H1 (cell line): ENCODE data around the gene DUSP12. TPM values are rescaled to one million over a fixed set of nuclear protein-coding genes. Genes with fewer than 3 reads are reported as not detected.

Experiments
- CTCF ChIA-PET: fragments of 300-600 bp; sonication (Branson Sonifier 250); formaldehyde crosslinking; loops from one replicate; lab custom pipeline; 2021; ENCODE audit not compliant: partially characterized antibody; lab: Charles Lee
- POLR2A ChIA-PET: fragments of 300-600 bp; sonication (Branson Sonifier 250); formaldehyde crosslinking; loops from one replicate; lab custom pipeline; 2021; ENCODE audit warnings: inconsistent platforms; ENCODE audit not compliant: partially characterized antibody; lab: Charles Lee
- DNase-seq, 2 experiments: peaks; one replicate each; pipeline versions ENCODE4 v3.0.0 to v3.0.0-alpha.2; 2010 to 2022; ENCODE audit warnings: low spot score in 2 of 2, low read depth in 1 of 2, mixed read lengths in 1 of 2
- FAIRE-seq: peaks from 2 replicates; lab custom pipeline; 2011; peaks lifted over from hg19 to GRCh38; lab: Jason Lieb, UNC
- H2AFZ ChIP-seq: 2 replicates; pipeline ENCODE4 v1.8.1; 2012; ENCODE audit warnings: low read length, inconsistent platforms
- H2AK5ac ChIP-seq: 2 replicates; pipeline ENCODE4 v1.6.1; 2013; ENCODE audit warnings: low read depth, low read length
- H2BK120ac ChIP-seq: replicated peaks from 2 replicates; pipeline ENCODE3; 2013; ENCODE audit warnings: low read depth, low read length, inconsistent platforms
- H2BK12ac ChIP-seq: 2 replicates; pipeline ENCODE4 v1.6.1; 2013; ENCODE audit warnings: low read depth, low read length
- H2BK15ac ChIP-seq: 2 replicates; pipeline ENCODE4 v1.6.1; 2013; ENCODE audit warnings: low read length
- H2BK20ac ChIP-seq: 2 replicates; pipeline ENCODE4 v1.6.1; 2013; ENCODE audit warnings: low read length
- H2BK5ac ChIP-seq: 2 replicates; pipeline ENCODE4 v1.6.1; 2013; ENCODE audit warnings: low read depth, low read length
- H3K14ac ChIP-seq: 2 replicates; pipeline ENCODE4 v1.6.1; 2013; ENCODE audit warnings: inconsistent platforms; ENCODE audit not compliant: insufficient read length
- H3K18ac ChIP-seq: 2 replicates; pipeline ENCODE4 v1.6.1; 2013; ENCODE audit warnings: low read length; ENCODE audit errors: extremely low read depth
- H3K23ac ChIP-seq: 2 replicates; pipeline ENCODE4 v1.6.1; 2013; ENCODE audit warnings: inconsistent platforms; ENCODE audit not compliant: insufficient read length
- H3K23me2 ChIP-seq: 2 replicates; pipeline ENCODE4 v1.6.1; 2013; ENCODE audit warnings: low read depth, low read length
- H3K27ac ChIP-seq: 2 replicates; pipeline ENCODE4 v1.6.1; 2011; ENCODE audit warnings: low read depth, low read length, inconsistent platforms
- H3K27me3 ChIP-seq, 4 experiments: replicated peaks in 1 of 4; 1 replicate in 1 of 4; 2 replicates in 3 of 4; pipeline versions ENCODE4 v1.6.1 to v1.8.1; 2011 to 2013; ENCODE audit warnings: low read length in 3 of 4, mild to moderate bottlenecking in 3 of 4, inconsistent platforms in 2 of 4, mixed read lengths in 2 of 4, moderate library complexity in 1 of 4; ENCODE audit not compliant: control insufficient read depth in 3 of 4, insufficient read depth in 3 of 4; ENCODE audit errors: extremely low read depth in 1 of 4
- H3K36me3 ChIP-seq, 4 experiments: 2 replicates each; pipeline versions ENCODE4 v1.6.1 to v1.8.1; 2011 to 2013; ENCODE audit warnings: mild to moderate bottlenecking in 4 of 4, low read length in 3 of 4, moderate library complexity in 2 of 4, control low read depth in 1 of 4, inconsistent platforms in 1 of 4; ENCODE audit not compliant: insufficient read depth in 4 of 4, control insufficient read depth in 2 of 4
- H3K4ac ChIP-seq: replicated peaks from 2 replicates; pipeline ENCODE3; 2013; ENCODE audit warnings: low read length, low read depth, mixed read lengths, inconsistent platforms; ENCODE audit not compliant: insufficient read length
- H3K4me1 ChIP-seq, 4 experiments: replicated peaks in 1 of 4; 1 replicate in 1 of 4; 2 replicates in 3 of 4; pipeline versions ENCODE4 v1.6.1 to v1.8.1; 2011 to 2013; ENCODE audit warnings: low read length in 3 of 4, inconsistent platforms in 2 of 4, mixed read lengths in 1 of 4; ENCODE audit not compliant: insufficient read depth in 4 of 4, control insufficient read depth in 3 of 4
- H3K4me2 ChIP-seq, 2 experiments: 2 replicates each; pipeline versions ENCODE4 v1.6.1 to v1.8.1; 2011 to 2013; ENCODE audit warnings: low read depth in 2 of 2, low read length in 2 of 2, control low read depth in 1 of 2, inconsistent platforms in 1 of 2, mild to moderate bottlenecking in 1 of 2; ENCODE audit not compliant: insufficient read depth in 1 of 2
- H3K4me3 ChIP-seq, 4 experiments: fragments of 200-600, 300-600 bp in 1 of 4; sonication (generic), shearing (Covaris generic), sonication (Bioruptor Twin) in 1 of 4; 2 replicates each; pipeline versions ENCODE4 v1.5.1 to v1.8.1; 2011 to 2016; ENCODE audit warnings: low read length in 4 of 4, low read depth in 3 of 4, control low read depth in 2 of 4, inconsistent platforms in 2 of 4, mild to moderate bottlenecking in 2 of 4, mixed read lengths in 1 of 4, moderate library complexity in 1 of 4; ENCODE audit not compliant: insufficient read depth in 2 of 4; ENCODE audit errors: extremely low read depth in 1 of 4
- H3K56ac ChIP-seq: replicated peaks from 2 replicates; pipeline ENCODE3; 2013; ENCODE audit warnings: low read depth, mild to moderate bottlenecking, mixed read lengths, low read length, inconsistent platforms; ENCODE audit not compliant: insufficient read length
- H3K79me1 ChIP-seq: 2 replicates; pipeline ENCODE4 v1.6.1; 2013; ENCODE audit warnings: low read depth, low read length, control low read depth
- H3K79me2 ChIP-seq, 2 experiments: 2 replicates each; pipeline versions ENCODE4 v1.6.1 to v1.8.1; 2012 to 2013; ENCODE audit warnings: low read length in 2 of 2, mild to moderate bottlenecking in 2 of 2, inconsistent platforms in 1 of 2; ENCODE audit not compliant: insufficient read depth in 2 of 2, control insufficient read depth in 1 of 2
- H3K9ac ChIP-seq, 4 experiments: replicated peaks in 1 of 4; 1 replicate in 1 of 4; 2 replicates in 3 of 4; pipeline versions ENCODE4 v1.6.1 to v1.8.1; 2011 to 2013; ENCODE audit warnings: low read depth in 3 of 4, low read length in 3 of 4, control low read depth in 2 of 4, mild to moderate bottlenecking in 2 of 4, moderate library complexity in 2 of 4, inconsistent platforms in 1 of 4; ENCODE audit errors: extremely low read depth in 1 of 4
- H3K9me3 ChIP-seq, 2 experiments: 2 replicates each; pipeline versions ENCODE4 v1.6.1 to v1.8.1; 2012 to 2013; ENCODE audit warnings: mild to moderate bottlenecking in 2 of 2, moderate library complexity in 2 of 2, control low read depth in 1 of 2, inconsistent platforms in 1 of 2, low read depth in 1 of 2, low read length in 1 of 2, mixed read lengths in 1 of 2; ENCODE audit not compliant: insufficient read depth in 2 of 2
- H4K20me1 ChIP-seq, 2 experiments: replicated peaks in 1 of 2; 2 replicates each; pipeline versions ENCODE3 to v1.8.1; 2011 to 2013; ENCODE audit warnings: inconsistent platforms in 2 of 2, low read length in 2 of 2, mild to moderate bottlenecking in 1 of 2; ENCODE audit not compliant: insufficient read depth in 2 of 2, control insufficient read depth in 1 of 2
- H4K5ac ChIP-seq: 2 replicates; pipeline ENCODE4 v1.6.1; 2013; ENCODE audit warnings: low read length, low read depth, mixed read lengths, inconsistent platforms; ENCODE audit not compliant: insufficient read length
- H4K8ac ChIP-seq: 2 replicates; pipeline ENCODE4 v1.8.0; 2013; ENCODE audit warnings: mild to moderate bottlenecking, moderate library complexity, low read length, inconsistent platforms; ENCODE audit not compliant: insufficient read depth; ENCODE audit errors: extremely low read depth
- H4K91ac ChIP-seq: replicated peaks from 2 replicates; pipeline ENCODE3; 2013; ENCODE audit warnings: low read length, mixed read lengths, inconsistent platforms; ENCODE audit not compliant: insufficient read length
- ASH2L ChIP-seq: fragments of 200-600, 300-600 bp; sonication (generic); IDR thresholded peaks from one replicate; pipeline ENCODE4 v1.7.1; 2017; ENCODE audit warnings: low read length
- ATF3 ChIP-seq: IDR thresholded peaks from 2 replicates; pipeline ENCODE4 v1.6.1; 2011; ENCODE audit warnings: low read depth, mild to moderate bottlenecking, low read length; ENCODE audit not compliant: insufficient read depth
- SIX5 ChIP-seq: IDR thresholded peaks from 2 replicates; pipeline ENCODE4 v1.6.1; 2011; ENCODE audit warnings: mild to moderate bottlenecking, low read depth, low read length
- SRF ChIP-seq: IDR thresholded peaks from 2 replicates; pipeline ENCODE4 v1.6.1; 2011; ENCODE audit warnings: mild to moderate bottlenecking, low read depth, low read length, moderate library complexity
- WGBS, 2 experiments: shearing (Covaris generic) in 1 of 2; methylation state at CpG; one replicate each; pipeline versions ENCODE4 v1.1.6 to v1.1.7; 2013 to 2015; ENCODE audit warnings: low lambda C conversion rate in 2 of 2, mixed read lengths in 2 of 2, inconsistent platforms in 1 of 2, low coverage in 1 of 2, missing lambda C conversion rate in 1 of 2; ENCODE audit not compliant: insufficient replicate concordance in 2 of 2, insufficient coverage in 1 of 2, insufficient read length in 1 of 2; ENCODE audit errors: extremely low coverage in 1 of 2, missing lambda C conversion rate in 1 of 2; 5-methylcytosine and 5-hydroxymethylcytosine counted together
- polyA plus RNA-seq, 7 experiments: library from polyadenylated mRNA; depleted of rRNA in 3 of 7; stranded (reverse) in 5 of 7; unstranded in 2 of 7; fragments of >200 nt in 5 of 7; fragments of 200-250 nt in 2 of 7; gene quantifications; 1 replicate in 5 of 7; 2 replicates in 1 of 7; 4 replicates in 1 of 7; pipeline versions ENCODE4 v1.2.1 to v1.2.3, GENCODE V29; 2011 to 2013; ENCODE audit warnings: missing spikeins in 2 of 7, mixed read lengths in 2 of 7
- total RNA-seq: library from RNA; stranded (reverse); fragmentation: NEBNext Ultra II Directional; extraction: Animal tissue kit (Norgen Biotek cat#: 25700); gene quantifications from 2 replicates; pipeline ENCODE4 v1.2.1, GENCODE V29; 2021

DUSP12 gene
- total and polyA plus RNA-seq, 2 of the 8 experiments (the other 6 are each of a cell fraction or from before 2014, with no cell fraction given): 27.6 to 33.9 TPM

DNA sequence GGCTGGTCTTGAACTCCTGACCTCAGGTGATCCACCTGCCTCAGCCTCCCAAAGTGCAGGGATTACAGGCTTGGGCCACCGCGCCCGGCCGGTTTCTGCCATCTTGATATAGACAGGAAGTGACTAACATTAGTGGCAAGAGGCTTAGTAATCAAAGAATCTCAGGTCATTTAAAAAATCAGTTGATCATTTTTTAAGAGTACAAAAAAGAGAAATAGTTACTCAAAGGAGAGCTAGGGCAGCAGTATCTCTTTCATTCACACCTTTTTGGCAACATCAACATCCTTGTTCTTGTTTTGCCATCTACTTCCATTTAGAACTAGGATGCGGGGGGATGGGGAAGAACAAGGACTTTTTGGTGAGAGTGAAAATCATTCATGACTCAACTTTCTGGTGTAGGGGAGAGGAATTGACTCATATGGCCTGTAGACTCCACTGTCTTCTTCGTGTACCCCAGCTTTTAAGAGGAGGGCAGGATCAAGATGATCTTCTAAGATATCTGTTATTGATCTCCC is 19.5 kb upstream of the DUSP12 start:
- no peak overlapping the region for H3K4me2 ChIP-seq
- no peak for DNase-seq
- H2BK15ac ChIP-seq: no peak overlapping the region
- H4K20me1 ChIP-seq: peaks cover 0 to 1% of the 10 kb centered on the region in 2 experiments
- no peak overlapping the region for H3K4me3 ChIP-seq
- no peak overlapping the region for H4K5ac ChIP-seq
- FAIRE-seq: no peak
- no peak overlapping the region for H3K27ac ChIP-seq
- H3K36me3 ChIP-seq: no peaks in the 10 kb centered on the region
- no peak overlapping the region for H2BK120ac ChIP-seq
- no peaks in the 10 kb centered on the region for H3K79me1 ChIP-seq
- H2BK20ac ChIP-seq: no peak overlapping the region
- H2BK5ac ChIP-seq: no peak overlapping the region
- no peak overlapping the region for H2AK5ac ChIP-seq
- peaks cover 12% of the 10 kb centered on the region for H3K23me2 ChIP-seq
- H3K56ac ChIP-seq: no peak overlapping the region
- H3K27me3 ChIP-seq: peaks cover 5 to 19% (median 15%) of the 10 kb centered on the region in 4 experiments
- WGBS, 2 experiments: 88% methylated on average over 6 of the region's 6 CpGs; no CpG with 5 or more reads in 1 of the 2 experiments
- no peak overlapping the region for H4K91ac ChIP-seq
- no peak overlapping the region for H3K23ac ChIP-seq
- H3K9ac ChIP-seq: no peak overlapping the region
- H3K14ac ChIP-seq: no peak overlapping the region
- no peak overlapping the region for H2BK12ac ChIP-seq
- TF ChIP-seq SIX5 (no peak), ASH2L (no peak), ATF3 (no peak), SRF (no peak)
- H4K8ac ChIP-seq: no peak overlapping the region
- H3K18ac ChIP-seq: no peak overlapping the region
- ChIA-PET CTCF (interaction anchor here (0.6 to 1.0 kb wide), 2 partner anchors 11 to 70 kb away, joined by 3 to 4 read pairs; no protein-coding TSS in a partner anchor), POLR2A (interaction anchor here (1.2 kb wide), 1 partner anchor 19 kb away, joined by 3 read pairs; the partner anchor contains the start of gene DUSP12)
- H3K4me1 ChIP-seq: peaks cover 2 to 8% (median 4%) of the 10 kb centered on the region in 4 experiments
- no peaks in the 10 kb centered on the region for H3K9me3 ChIP-seq
- no peaks in the 10 kb centered on the region for H3K79me2 ChIP-seq
- H2AFZ ChIP-seq: no peak overlapping the region
- no peak overlapping the region for H3K4ac ChIP-seq
